Activated gamma-delta T cell treated with Interleukin-2 at 50 U/mL for 16 hours (primary cell): ENCODE results near the gene CD300H.
"Not testable (repeated sequence)": the region's sequence is repeated elsewhere in the genome, so short reads cannot be mapped to it uniquely, and the experiment has no call there.

ENCODE experiments used
- DNase-seq: peaks from one replicate; pipeline ENCODE4 v3.0.0-alpha.2; 2020

The CD300H gene

DNA sequence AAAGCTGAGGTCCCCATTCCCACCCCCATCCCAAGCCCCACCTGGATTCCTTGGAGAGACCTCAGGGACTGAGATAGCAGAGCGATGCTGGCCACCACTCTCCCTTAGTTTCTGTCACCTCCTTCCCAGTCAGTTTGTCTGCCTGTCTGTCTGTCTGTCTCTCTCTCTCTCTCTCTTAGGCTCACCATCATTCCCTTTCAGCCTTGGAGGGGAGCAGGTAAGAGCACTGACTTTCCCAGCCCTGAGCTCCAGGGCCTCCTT lies 41.9 kb downstream of the CD300H start:
- DNase-seq, result no peak

DNA sequence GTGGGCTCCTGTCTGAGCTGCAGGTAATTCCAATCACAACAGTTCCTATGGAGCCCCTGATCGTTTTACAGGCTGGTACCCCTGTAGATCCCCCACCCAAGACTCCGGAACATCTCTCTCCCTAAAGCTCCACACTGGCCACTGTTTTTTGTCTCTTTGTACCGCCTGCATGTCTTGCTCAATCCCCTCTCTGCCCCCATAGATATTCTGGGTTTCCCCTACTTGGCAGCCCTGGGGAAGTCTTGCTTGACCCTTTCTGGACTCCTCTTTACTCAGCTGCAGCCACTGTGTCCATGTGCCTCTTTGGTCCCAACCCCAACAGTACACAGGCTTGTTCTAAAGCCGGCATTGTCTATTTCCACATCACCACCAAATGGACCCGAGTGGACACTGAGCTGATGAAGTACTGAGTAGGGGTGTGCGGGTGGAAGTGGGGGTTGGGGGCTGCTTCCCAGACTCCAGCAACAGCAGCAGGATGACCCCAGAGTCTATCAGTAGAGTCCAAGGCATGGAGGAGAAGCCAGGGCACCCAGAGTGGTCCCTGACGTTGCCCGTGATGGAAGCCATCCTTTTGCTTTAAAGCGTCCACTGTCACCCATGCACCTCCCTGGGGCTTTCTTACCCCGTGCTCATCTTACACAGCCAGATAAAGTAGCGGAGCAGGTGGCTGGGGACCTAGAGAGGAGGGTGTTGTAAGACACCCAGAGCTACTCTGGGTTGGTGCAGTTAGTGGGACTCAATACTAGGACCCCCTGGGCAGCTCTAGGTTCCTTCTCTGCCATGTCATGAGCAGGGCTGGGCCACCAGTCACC lies 42.5 kb downstream of the CD300H start:
- DNase-seq, result no peak

DNA sequence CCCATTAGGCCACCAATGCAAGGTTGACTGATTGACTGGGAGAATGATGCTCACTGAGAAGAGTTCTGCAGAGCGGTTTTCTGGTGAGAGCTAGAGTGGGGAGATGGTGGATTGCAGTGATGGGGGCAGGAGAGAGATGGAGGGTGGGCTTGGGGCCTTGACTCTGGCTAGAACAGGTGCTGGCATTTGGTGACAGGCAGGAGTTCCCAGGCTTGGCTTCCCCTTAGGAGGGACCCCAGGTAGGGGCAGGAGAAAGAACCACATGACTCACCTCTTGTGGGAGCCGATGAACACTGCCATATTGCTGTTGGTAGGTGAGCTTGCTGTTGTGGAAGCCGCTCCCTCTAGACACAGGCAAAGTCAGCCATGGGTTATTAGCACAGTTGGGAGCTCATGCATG lies 44.0 kb downstream of the CD300H start:
- no peak for DNase-seq

DNA sequence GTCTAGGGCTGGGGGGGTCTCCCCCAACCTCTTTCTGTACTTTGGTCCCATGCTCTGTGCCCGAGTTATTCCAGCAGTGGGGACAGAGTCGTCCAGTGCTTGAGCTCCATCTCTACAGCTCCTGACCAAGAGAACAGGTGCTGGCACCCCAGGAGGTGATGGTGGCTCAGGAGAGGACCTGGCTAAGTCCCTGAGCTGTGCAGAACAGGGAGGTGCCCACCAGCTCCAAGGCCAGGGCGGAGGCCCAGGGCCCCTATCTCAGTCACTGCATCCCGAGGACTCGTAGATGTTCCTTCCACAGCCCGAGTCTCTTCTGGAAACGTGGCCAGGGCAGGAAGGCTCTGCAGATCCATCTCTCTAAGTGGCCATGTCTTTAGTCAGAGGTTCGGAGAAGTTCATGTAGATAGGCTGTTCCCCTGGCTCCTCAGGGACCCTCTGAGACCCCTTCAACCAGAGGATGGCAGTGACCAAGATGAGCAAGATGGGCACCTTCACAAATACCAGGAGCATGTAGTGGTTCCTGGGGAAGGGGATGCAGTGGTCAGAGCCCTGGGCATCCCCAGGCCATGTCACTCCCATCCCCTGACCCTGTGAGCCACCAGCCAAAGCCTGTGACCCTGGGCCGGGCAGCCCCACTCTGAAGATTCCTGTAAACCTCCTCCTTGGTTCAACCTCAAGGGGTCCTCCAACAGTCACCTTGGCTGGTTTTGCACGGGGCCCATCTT lies 44.8 kb downstream of the CD300H start:
- DNase-seq, result no peak

DNA sequence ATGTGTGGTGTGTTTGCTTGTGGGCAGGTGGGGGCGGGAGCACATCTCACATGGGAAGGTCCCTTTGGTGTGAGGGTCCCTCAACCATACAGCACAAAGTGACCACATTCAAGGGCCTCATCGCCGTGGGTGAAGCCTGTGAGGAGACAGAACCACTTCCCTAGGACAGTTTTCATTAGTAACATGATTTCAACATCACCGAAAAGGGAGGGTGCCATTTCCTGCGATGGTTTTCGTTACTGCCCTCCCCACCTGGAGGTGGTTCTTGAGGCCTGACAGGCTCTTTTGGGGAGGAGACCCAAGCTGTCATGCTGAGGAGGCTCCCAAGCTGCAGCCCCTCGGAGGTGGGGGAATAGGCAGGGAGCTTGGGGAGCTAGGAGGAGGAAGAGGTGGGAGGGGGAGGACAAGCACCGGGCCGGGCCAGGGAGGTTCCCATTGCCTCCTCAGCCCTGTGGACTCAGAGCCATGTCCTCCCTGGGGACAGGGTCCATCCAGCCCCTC lies 45.6 kb downstream of the CD300H start:
- no peak for DNase-seq

DNA sequence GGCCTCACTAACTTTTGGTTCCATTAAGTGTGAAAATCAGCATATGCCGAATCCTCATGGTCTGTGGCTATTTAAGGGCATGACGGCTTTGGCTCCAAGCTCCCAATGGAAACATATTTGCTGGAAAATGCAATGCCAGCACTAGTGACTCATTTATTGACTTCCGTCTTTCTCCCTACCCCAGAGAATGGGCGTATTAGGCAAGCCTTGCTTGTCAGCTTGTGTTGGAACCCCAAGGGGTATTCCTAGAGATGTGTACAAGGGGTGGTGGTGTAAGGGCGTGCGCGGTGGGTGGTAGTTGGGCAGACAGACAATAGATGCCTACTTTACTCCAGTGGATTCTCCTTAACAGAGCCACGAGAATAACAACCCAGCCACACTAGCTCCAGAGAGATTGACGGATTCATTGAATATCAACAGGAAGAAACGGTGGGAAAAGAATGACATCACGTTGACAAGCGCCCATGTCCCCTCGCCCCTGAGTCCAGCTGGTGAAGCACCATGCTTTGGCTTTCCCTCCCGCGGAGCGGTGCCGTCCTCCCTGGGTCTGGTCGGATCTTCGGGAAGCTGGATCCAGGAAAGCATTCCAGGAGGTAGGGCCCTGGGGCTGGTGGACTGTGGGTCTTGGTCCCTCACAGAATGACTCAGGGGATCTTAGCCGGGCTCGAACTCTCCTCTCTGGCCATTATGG lies 46.4 kb downstream of the CD300H start:
- DNase-seq, result no peak

DNA sequence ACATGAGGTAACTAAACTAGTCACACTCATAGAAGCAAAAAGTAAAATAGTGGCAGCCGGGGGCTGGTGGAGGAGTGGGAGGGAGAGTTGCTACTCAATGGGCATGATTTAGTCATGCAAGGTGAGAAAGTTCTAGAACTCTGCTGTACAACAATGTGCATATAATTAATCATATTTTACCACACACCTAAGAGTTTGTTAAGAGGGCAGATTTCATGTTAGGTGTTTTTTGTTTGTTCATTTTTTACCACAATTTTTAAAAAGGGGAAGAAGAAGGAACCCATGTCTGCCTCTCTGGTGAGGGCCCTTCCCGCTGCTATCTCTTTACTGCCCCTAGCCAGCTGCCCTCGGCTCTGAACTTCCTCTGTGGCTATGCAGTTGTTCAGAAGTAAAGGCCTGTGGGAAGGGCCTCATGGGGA lies 47.3 kb downstream of the CD300H start:
- DNase-seq, result no peak

DNA sequence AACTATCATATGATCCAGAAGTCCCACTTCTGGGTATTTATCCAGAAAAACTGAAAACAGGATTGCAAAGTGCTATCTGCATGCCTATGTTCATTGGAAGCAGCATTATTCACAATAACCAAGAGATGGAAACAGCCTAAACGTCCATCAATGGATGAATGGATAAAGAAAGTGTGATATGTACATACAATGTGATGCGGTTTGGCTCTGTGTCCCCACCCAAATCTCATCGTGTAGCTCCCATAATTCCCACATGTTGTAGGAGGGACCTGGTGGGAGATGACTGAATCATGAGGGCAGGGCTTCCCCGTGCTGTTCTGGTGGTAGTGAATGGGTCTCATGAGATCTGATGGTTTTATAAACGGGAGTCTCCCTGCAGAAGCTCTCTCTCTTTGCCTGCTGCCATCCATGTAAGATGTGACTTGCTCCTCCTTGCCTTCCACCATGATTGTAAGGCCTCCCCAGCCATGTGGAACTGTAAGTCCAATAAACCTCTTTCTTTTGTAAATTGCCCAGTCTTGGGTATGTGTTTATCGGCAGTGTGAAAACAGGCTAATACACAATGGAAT lies 48.8 kb downstream of the CD300H start:
- DNase-seq, result not testable (repeated sequence)

DNA sequence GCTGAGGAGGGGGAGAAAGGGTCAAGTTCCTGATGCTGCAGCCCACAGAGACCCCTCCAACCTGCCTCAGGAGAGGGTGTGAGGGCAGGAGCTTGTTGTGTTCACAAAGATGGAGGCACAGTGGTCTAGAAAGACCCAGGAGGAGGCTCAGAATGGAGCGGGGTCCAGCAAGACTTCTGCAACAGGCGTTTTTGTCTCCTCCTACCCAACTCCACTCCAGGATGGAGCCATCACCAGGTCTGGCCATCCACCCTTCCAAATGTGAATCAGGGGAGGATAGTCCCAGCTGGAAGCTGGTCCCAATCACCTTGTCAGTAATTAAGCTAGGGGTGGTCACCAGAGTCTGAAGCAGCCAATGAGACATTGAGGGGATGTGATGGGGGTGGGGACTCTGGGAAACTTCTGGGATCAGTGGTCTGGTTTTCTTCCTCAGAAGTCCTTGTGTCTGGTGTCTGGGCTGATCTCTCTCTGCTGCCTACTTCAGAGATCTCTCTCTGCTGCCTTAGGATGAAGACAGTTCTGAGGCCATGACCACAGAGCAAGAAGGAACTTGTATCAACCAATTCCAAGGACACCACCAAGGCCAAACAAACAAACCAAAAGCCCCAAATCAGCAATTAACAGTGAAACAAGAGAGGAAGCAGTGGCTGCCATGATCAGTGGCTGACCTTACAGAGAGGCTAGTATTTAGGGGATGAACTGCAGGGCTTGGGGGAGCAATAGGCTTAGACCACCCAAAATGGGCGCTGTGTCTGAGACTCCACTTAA lies 50.6 kb downstream of the CD300H start:
- DNase-seq, result no peak

DNA sequence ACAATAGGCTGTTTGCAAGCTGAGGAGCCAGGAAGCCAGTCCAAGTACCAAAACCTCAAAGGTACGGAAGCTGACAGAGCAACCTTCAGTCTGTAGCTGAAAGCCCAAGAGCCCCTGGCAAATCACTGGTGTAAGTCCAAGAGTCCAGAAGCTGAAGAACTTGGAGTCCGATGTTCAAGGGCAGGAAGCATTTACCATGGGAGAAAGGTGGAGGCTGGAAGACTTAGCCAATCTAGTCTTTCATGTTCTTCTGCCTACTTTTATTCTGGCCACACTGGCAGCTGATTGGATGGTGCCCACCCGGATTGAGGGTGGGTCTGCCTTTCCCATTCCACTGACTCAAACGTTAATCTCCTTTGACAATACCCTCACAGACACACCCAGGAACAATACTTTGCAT lies 51.4 kb downstream of the CD300H start:
- no peak for DNase-seq

DNA sequence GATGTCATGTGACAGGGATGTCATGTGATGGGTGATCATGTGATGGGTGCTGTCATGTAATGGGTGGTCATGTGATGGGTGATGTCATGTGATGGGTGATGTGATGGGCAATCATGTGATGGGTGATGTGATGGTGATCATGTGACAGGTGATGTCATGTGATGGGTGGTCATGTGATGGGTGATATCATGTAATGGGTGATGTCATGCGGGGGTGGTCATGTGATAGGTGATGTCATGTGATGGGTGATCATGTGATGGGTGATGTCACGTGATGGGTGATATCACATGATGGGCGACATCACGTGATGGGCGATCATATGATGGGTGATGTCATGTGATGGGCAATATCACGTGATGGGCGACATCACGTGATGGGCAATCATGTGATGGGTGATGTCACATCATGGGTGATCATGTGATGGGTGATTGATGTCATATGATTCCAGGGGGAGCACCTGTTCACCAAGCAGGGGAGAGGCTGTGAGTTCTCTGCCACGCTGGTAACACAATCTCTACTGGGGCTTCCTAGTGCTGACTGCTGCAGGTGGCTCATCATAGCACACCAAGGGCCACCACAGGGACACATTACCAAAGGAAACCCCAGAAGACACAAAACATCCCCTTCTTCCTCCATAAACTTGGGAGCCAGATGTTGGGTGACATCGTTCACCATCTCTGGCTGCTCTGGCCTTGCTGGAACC lies 52.5 kb downstream of the CD300H start:
- DNase-seq, result no peak

DNA sequence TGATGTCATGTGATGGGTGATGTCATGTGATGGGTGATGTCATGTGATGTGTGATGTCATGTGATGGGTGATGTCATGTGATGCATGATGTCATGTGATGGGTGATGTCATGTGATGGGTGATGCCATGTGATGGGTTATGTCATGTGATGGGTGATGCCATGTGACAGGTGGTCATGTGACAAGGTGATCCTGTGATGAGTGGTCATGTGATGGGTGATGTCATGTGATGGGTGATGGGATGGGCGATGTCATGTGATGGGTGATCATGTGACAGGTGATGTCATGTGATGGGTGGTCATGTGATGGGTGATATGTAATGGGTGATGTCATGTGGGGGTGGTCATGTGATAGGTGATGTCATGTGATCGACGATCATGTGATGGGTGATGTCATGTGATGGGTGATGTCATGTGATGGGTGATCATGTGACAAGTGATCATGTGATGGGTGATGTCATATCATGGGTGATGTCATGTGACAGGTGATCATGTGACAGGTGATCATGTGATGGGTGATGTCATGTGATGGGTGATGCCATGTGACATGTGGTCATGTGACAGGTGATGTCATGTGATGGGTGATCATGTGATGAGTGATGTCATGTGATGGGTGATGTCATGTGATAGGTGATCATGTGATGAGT lies 53.2 kb downstream of the CD300H start:
- DNase-seq, result no peak

DNA sequence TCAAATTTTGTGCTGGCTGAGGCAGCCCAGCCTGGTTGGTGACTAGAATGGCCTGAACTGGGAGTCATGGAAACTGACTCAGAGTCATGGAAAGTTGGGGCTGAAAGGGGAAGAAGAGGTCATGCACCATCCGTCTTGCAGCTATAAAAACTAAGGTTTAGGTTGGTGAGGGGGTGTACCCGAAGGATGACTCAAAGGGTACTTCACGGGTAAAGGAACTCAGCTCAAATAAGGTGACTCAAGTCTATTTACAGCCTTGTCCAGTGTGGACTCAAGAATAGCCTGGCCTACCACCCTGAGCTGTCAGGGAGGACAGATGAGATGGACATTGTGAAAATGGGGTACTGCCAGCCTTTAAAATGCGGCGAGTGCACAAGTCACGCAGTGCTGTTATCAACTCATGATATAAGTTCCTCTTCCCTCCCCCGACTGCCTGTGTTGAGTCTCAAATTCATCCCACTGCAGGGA lies 54.7 kb downstream of the CD300H start:
- DNase-seq, result no peak

DNA sequence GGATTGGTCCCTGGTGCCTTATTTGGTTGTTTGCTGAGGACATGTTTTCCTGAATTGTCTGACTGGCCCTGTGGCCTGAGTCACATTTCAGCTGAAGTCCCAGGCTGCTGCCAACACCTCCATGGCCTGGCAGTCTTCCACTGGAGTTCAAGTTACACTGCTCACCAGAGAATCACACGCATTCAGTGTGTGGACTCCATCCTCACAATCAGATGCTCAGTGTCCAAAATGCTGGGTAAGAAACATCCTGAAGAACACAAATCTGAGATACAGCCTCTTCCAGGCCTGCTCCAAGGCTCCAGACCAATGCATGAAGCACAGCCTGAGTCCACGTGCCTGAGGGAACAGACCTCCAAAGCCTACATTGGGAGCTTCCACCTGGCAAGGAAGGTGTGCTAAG lies 55.3 kb downstream of the CD300H start:
- DNase-seq, result no peak
